Amniotic epithelial cell (primary cell): ENCODE results near the gene ADAMTS17.
"Not testable (repeated sequence)": the region's sequence is repeated elsewhere in the genome, so short reads cannot be mapped to it uniquely, and the experiment has no call there.

Source experiments
- DNase-seq: peaks from one replicate; pipeline ENCODE4 v3.0.0-alpha.2; 2010; ENCODE audit warnings: low read depth

The ADAMTS17 gene

DNA sequence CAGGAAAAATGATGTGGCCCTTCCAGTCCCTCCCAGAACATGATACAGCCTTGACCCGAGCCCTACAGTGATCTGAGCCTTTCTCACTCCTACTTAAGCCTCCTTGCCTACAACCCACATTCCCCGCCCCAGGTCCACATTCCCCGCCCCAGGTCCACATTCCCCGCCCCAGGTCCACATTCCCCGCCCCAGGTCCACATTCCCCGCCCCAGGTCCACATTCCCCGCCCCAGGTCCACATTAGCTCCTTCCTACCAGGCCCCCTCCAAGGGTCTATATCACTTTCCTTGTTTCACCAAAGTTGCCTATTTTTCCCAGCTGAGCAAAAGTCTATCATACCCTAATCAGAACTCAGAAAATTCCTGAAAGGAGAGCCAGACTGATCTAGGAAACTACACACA lies 2.3 kb downstream of the ADAMTS17 start:
- not testable (repeated sequence) for DNase-seq

DNA sequence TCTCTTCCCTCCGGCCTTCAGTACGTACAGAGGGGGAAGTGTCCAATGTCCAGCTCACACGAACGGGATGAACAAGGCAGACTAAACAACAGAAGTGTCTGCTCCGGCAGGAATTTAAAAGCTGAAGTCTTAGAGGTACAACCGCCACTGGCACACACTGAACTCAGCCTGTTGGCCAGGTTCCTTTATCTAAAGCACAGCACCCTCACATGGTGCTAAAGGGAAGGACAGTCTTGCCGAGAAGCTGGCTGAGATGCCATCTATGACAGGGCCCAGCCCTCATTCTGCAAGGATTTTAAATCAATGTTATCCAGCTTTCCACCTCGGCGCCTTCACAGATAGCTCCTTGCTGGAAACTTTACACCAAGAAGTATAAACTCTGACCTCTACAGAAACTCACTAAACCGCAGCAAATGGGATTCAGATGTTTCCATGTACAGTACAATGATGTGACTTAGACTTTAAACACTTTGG lies 2.8 kb downstream of the ADAMTS17 start:
- DNase-seq = peak; percentile 65

DNA sequence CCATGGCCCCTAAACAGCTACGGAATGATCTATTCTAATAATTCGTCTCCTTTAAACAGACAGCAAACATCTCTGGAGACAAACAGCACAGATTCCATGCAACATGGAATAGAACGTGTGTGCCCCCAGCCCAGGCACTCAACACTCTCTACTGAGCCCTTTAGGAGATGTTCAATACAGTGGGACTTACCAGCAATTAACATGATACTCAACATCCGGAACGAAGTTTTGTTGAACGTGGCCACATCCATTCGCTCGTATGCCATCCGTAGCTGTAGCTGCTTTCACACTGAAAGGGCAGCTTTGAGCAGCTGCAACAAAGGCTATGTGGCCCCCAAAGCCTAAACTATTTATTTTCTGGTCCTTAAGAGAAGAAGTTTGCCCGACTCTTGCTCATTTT lies 3.5 kb downstream of the ADAMTS17 start:
- DNase-seq = no peak

DNA sequence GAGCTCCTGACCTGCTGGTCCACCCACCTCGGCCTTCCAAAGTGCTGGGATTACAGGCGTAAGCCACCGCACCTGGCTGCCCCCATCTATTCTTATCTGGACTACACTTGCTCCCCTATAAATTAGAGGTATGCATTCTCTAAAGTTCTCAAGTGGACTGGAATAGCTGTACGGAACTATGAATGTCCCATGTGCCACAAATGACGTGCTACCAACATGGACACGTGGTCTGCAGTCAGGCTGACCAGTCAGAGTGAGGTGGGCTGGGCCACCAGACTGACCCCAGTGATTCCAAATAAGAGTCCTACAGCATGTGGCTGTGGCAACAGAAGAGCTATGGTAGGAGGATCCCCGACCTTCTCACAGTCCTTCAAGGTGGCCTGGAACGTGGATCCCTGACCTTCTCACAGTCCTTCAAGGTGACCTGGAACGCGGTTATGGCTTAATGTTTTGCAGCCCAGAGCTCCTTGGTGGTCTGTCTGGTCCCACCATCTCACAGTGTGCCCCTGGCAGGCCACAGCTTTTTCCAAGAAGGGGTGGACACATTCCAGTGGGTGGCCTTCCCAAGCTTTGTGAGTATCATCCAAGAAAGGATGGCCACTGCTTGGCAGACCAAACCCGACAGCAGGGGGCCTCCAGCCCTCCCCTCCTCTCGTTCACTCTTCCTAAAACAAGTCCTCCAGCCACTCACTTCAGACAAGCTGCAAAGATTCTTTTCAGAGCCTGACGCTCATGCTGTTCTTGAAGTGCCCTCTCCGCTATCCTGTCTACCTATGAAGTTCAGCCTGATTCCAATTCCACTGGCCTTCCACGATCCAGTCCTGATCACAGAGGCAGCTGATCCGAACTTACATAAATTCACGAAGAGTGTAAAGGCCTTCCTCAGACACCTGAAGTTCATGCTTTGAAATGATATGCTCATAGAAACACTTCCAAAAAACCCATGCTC lies 4.4 kb downstream of the ADAMTS17 start:
- DNase-seq = no peak

DNA sequence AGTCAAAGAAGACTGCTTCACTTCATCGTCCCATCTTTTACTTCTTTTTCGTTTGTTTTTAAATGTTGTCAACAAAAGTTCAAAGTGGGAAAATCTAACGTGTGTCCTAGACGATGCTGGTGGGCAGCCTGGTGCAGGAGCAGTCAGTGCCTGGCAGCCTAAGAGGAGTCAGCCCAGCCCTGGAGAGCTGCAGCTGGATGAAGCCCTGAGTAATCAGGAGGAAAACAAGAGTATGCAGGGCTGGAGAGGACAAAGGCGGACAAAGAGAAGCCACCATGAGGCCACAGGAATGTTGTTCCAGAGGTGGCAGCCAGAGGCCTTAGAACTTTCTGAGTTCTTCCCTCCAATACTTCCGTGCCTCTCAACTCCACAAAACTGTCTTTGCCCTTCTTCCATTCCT lies 5.7 kb downstream of the ADAMTS17 start:
- no peak for DNase-seq

DNA sequence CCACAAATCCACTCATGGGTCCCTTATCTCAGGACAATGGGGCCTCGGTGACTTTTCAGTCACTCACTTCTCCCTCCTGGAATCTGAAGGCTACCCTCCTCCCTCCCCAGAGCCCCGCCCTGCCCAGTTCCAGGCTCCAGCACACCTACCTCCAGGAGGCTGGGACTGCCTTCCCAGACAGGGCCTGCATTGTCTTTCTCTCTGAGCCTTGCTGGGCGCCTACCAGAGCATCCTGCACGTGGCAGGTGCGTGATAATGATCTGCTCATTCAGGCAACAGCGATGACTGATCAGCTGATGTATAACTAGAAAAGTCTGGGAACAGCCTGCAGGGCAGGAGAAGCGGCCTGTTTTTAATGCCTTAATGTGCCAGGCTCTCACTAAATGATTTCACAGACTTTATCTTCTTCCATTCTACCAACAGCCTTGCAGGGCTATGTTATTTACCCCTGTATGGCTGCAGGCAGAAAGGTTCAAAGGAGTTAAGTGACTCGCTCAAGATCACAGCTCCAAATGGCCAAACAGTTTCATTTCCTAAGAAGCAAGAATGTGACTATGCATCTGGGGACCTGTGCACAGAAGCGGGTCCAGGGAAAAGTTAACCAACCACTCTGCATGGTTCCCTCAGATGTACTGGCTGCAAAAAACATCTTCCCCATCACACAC lies 6.3 kb downstream of the ADAMTS17 start:
- no peak for DNase-seq

DNA sequence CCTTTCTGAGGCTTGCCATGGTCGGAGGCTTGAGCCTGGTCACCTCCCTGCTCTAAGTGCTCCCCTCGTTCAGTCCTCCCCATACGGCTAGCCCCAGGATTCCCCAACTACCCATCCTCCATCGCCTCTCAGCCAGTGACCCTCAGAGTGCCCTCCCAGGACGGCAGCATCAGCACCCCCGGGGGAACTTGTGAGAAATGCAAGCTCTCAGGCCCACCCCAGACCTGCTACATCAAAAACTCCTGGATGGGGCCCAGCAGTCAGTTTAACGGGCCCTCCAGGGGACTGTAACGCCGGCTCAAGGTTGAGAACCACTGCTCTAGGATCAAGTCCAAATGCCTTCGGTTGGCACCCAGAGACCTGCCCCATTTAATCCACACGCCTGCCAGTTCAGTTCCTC lies 6.9 kb downstream of the ADAMTS17 start:
- no peak for DNase-seq

DNA sequence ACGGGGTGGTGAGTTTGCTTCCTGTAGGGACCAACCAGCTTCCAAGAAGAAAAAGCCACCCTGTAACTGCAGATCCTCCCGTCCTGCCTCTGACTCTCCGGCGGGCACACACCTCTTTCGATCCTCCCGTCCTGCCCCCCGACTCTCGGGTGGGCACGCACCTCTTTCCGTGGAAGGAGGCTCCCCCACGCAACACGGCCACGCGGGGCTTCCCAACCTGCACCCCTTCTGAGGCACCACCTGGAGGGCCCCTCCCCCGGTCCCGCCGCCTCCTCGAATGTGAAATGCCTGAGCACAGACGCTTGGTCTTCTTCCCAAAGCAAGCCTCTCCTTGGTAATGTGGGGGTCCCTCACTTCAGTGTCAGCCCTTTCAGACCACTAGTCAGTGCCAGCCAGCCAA lies 7.3 kb downstream of the ADAMTS17 start:
- DNase-seq = no peak

DNA sequence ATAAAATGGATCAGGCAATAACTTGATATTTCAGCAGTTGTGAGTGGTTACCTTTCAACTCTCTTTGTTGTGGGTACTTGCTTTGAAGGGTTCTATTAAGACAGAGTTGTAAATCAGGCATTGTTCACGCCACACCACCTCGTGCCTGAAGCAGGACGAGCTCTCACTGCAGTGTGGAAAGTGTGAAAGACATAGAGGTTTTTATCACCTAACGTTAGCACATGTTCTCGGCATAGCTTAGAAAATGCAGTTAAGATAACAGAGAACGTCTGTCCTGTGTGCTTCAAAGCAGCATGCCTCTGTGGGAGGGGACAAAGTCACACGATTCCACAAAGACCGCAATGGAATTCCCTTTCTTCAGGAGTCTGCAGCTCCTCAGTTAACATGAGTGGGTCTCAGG lies 7.8 kb downstream of the ADAMTS17 start:
- DNase-seq = no peak

DNA sequence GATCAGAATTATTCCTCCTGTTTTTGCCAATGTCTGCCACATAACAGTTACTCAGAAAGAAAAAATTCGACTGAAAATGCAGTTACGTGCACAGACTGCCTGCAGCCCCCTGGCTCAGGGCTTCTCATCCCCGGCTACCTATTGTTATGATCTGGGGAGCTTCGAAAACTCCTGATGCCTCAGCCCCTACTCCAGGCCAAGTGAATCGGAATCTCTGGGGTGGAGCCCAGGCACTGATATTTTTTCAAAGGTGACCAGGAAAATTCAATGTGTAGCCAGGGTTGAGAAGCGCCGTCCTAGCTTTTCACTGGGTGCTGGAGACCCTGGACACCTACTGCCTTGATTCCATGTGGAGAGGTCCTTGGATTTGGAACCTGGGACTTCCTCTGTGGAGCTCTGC lies 8.5 kb downstream of the ADAMTS17 start:
- no peak for DNase-seq

DNA sequence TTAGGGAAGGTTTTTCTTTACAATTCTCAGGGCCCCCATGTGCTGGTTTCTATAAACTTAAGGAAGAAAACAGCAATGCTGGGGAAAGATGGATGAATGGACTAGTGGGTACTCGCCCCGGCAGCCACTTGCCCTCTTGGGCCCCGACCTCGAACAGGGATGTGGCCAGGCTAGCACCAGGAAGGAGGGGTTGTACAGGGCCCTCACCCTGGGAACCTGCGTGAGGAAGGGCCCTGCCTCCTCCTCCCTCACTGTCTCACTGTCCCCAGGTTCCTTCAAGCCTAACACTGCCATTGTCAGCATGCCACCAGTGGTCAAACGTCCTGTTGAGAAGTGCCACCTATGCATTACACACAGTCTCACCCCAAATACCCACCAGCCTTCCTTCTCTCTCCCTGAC lies 9.1 kb downstream of the ADAMTS17 start:
- DNase-seq = no peak

DNA sequence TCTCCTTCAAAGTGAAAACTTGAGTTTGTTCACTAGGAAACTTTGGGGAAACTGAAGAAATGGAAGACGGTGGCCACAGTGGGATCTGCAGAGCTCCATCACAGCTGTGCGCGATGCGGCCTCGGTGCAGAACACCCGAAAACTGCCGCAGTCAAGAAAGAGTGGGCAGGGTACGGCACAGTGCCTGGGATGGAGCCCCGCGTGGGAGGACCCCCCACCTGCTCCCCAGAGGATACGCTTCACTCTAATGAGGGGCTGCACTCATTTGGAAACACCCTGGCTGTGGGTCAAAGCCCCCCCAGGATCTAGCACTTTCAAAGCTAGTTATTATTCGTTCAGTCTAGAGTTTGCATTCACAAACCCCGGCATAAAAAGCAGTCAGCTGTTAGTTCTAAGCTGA lies 9.5 kb downstream of the ADAMTS17 start:
- no peak for DNase-seq

DNA sequence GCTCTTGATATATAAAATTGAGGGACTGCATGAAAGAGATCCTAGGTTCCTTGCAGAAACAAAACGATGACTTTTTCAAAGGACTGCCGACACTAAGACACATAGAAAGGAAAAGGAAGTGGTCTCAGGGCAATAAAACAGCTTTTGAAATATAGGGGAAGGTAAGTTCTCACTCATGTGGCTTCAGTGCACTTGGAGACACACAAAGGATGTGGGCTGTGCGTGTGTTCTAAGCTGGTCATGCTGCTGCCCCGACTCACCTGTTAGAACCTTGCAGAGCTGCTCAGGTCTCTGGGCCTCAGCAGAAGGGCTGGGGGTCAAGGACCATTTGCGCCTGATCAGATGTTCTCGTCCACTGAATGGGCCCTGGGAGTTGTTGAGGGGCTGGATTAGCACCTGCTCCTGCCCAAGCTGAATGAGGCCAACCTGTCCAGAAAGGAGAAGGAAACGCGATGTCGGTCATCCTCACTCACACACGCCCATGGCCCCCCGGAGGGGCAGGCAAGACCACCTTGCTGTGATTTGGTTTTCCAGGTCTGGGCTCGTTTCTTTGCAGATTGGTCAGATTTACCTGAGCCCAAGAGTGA lies 11.1 kb downstream of the ADAMTS17 start:
- DNase-seq = no peak

DNA sequence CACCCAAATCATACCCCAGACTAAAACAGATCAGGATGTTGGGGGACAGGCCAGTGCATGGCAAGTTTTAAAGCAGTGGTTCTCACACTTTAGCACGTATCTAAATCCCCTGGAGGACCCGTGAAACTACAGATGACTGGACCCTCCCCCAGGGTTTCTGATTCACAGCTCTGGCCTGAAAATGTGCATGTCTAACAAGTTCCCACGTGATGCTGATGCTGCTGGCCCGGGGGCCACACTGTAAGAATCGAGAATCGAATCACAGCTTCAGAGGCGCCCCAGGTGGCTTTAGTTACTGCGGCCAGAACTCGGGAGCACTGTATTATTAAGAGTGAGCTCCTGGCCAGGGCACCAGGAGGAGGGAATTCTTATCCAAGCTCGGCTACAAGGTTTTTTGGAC lies 11.6 kb downstream of the ADAMTS17 start:
- no peak for DNase-seq

DNA sequence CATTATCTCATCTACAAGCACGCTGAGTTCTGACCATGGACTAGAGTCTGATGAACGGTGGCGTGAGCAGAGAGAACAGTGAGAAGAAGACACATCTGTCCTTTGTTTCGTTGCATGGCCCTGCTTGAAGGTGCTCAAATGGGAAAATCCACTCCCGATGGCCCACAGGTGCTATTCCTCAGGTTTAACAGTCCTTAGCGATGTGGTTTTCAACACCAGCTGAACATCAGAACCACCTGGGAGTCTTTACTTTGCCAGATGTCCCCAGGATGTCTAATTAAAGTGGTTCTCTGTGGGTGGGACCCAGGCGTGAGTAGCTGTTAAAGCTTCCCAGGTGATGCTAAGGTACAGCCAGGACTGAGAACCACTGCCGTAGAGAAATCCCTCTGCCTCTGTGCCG lies 13.0 kb downstream of the ADAMTS17 start:
- no peak for DNase-seq

DNA sequence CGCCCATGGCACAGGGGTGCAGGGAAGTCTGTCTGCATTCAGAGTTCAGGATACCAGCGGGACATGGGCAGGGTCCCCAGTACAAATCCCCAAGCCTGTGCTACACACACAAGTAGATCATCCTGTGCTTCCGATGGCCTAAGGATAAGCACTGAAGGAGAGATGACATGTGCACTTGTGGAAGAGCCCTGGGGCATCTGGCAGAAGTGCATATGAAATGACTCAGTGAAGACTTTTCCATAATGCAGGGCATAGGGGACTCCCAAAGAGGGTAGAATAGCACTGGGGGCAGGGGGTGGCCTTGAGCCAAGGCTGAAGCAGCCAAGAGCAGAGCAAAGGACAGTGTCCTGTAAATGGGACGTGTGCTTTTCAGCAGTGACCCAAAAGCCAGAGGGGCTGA lies 22.9 kb downstream of the ADAMTS17 start:
- no peak for DNase-seq

DNA sequence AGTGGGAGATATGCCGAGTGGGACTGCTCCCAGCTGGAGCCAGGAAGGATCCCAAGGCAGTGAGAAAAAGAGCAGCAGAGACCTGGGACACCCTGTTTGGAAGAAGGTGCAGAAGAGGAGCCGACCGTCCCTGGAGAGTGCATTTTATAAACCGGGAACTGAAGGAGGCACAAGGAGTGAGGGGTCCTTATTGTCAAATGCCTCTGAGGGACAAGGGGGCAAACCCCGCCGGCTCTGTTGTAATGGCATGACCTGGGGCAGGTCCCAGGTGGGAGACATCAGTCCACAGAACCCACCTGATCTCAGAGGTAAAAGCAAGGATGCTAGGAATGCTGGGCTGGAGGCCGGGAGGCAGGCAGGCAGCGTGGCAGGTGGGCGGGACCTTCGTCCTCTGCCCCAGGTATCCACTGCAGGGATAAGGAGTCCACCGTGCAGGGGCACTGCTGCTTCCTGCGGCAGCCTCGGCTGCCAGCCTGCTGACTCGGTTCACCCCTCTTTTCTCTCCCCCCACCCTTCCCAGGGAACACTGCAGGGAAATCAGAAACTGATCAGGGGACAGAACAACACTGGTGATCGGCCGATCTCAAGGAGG lies 26.9 kb downstream of the ADAMTS17 start:
- DNase-seq = no peak

DNA sequence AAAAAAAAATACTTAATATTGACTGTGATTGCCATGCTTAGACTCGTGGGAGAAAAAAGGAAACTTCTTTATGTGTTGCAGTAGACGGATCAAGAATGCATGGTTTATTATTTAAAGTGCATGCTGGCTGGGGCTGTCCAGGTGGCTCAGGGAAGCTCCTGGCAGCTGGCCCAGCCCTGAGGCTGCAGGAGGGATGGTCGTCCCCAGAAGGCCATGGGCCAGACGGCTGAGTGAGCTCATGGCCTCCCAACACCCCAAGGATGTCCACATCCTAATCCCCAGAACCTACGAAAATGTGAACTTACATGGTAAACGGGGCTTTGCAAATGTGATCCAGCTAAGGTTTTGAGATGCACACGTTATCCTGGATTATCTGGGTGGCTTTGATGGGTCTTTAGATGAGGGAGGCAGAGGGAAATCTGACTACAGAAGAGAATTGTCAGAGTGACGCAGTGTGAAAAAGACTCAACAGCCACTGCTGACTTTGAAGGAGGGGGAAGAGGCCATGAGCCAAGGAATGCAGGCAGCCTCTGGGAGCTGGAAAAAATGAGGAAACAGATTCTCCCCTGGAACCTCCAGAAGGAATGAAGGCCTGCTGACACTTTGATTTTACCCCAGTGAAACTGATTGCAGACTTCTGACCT lies 29.8 kb downstream of the ADAMTS17 start:
- DNase-seq = no peak

DNA sequence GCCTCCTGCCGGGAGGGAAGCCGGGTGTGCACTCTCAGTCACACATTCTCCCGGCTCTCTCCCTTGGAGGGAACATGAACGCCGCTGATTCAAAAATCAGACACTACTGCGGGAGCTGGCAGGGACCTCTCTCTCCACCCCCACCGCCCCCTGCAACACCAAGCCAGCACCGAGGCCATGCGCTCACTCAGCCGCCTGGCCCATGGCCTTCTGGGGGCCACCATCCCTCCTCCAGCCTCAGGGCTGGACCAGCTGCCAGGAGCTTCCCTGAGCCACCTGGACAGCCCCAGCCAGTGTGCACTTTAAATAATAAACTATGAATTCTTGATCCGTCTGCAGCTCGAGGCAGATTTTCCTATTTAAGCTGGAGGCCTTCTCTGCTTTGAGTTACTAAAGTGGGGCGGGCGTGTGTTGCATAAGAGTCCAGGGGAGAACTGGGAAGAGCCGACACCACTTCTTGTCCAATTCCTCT lies 30.6 kb downstream of the ADAMTS17 start:
- DNase-seq = no peak

DNA sequence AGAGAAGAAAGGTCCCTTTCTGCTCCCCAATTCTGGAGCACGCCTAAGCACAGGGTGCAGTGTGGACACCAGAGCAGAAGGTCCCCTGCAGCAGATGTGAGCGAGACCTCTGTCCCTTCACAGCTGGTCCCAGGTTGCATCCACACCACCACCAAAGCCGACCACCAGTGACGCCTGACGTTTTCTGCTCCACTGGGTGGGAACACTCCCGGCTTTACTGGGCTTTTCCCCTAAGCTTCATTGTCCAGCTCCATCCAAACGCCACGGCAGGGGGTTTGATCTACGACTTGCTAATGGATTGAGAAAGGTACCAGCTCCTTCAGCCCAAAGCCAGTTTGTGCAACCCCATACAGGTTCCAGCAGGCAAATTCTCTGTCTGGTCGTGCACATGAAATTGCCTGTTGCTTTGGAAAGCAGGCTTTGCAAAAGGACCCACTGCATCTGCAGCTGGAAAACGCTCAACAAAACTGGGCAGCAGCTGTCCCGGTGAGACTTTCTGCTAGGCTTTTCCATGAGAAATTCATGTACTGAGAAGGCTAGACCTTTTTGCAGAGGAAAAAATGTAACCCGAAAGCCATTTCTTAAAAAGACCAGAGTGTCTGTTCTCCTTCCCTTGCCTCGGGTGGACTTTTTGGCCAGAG lies 31.1 kb downstream of the ADAMTS17 start:
- no peak for DNase-seq

DNA sequence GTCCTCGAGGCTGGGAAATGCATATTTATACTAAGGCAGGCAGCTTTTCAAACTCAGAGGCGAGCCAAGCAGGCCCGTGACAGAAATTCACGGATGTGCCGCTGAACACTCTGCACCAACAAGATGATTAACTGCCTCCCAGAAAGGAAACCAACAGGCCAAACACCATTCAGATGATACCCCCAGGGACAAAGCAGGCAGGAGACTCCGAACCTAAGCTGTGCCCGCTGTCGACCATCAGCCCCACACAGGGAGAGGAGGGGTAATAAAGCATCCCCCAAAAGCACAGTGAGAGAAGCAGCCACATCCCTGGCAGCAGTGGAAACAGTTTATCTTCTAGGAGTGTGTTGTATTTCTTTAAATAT lies 31.8 kb downstream of the ADAMTS17 start:
- no peak for DNase-seq
